Right hindlimb (tissue), 1 donor: ENCODE results near the gene SMIM23.

Source experiments
- DNase-seq: peaks from one replicate; pipeline ENCODE4 v3.0.0-alpha.2; 2018

SMIM23 gene

GRCh38 chr5:171821286-171821685, 35.7 kb downstream of the SMIM23 start:
- no peak for DNase-seq

- no peak for DNase-seq
Measured at GRCh38 chr5:171823269-171823668, 37.7 kb downstream of the SMIM23 start.

- no peak for DNase-seq
Measured at GRCh38 chr5:171825051-171825450, 39.4 kb downstream of the SMIM23 start.

GRCh38 chr5:171826132-171826531, 40.5 kb downstream of the SMIM23 start:
- DNase-seq: no peak

- no peak for DNase-seq
Measured at GRCh38 chr5:171827162-171827561, 41.5 kb downstream of the SMIM23 start.

- no peak for DNase-seq
Measured at GRCh38 chr5:171830686-171831085, 45.1 kb downstream of the SMIM23 start.

GRCh38 chr5:171832775-171833174, 47.2 kb downstream of the SMIM23 start:
- DNase-seq: no peak

- no peak for DNase-seq
Measured at GRCh38 chr5:171834461-171834860, 48.8 kb downstream of the SMIM23 start.

GRCh38 chr5:171835066-171835465, 49.4 kb downstream of the SMIM23 start:
- no peak for DNase-seq

- DNase-seq: no peak
Measured at GRCh38 chr5:171837522-171837921, 51.9 kb downstream of the SMIM23 start.

GRCh38 chr5:171838066-171838465, 52.4 kb downstream of the SMIM23 start:
- DNase-seq: no peak

- DNase-seq: no peak
Measured at GRCh38 chr5:171839112-171839511, 53.5 kb downstream of the SMIM23 start.

GRCh38 chr5:171840066-171840465, 54.4 kb downstream of the SMIM23 start:
- no peak for DNase-seq
